Heart right ventricle (tissue), 16 donors: ENCODE measurements around the gene C17orf100. TPM values are rescaled to one million over a fixed set of nuclear protein-coding genes. Genes with fewer than 3 reads are reported as not detected.
"Not testable (repeated sequence)": the region's sequence is repeated elsewhere in the genome, so short reads cannot be mapped to it uniquely, and the experiment has no call there.

Experiments used
- ATAC-seq, 8 donors: fragments of 200-7000 bp; cut with Tn5 transposase; one replicate each; pipeline ENCODE4 v1.9.1; 2020; ENCODE audit warnings: mild to moderate bottlenecking in 8 of 8, moderate library complexity in 8 of 8, moderate number of reproducible peaks in 1 of 8
- DNase-seq, 2 donors: peaks; one replicate each; pipeline ENCODE4 v3.0.0-alpha.2; 2020
- H3K27ac ChIP-seq, 10 donors: fragments of 200-600 bp; sonication (generic) in 2 of 10; one replicate each; pipeline versions ENCODE4 v1.5.0 to v1.8.0; 2020 to 2022; ENCODE audit warnings: mild to moderate bottlenecking in 3 of 10
- H3K27me3 ChIP-seq, 7 donors: fragments of 200-600 bp; one replicate each; pipeline ENCODE4 v1.8.0; 2021 to 2022; ENCODE audit warnings: mild to moderate bottlenecking in 2 of 7
- H3K36me3 ChIP-seq, 9 donors: fragments of 200-600 bp; sonication (generic) in 1 of 9; one replicate each; pipeline versions ENCODE4 v1.5.0 to v1.8.0; 2020 to 2022; ENCODE audit warnings: mild to moderate bottlenecking in 2 of 9
- H3K4me1 ChIP-seq, 9 donors: fragments of 200-600 bp; sonication (generic) in 1 of 9; one replicate each; pipeline versions ENCODE4 v1.5.0 to v1.8.0; 2020 to 2022; ENCODE audit warnings: mild to moderate bottlenecking in 4 of 9
- H3K4me3 ChIP-seq, 10 donors: fragments of 200-600 bp; sonication (generic) in 2 of 10; one replicate each; pipeline versions ENCODE4 v1.5.0 to v1.8.0; 2020 to 2022; ENCODE audit warnings: mild to moderate bottlenecking in 7 of 10, moderate library complexity in 2 of 10
- H3K9me3 ChIP-seq, 11 donors: fragments of 200-600 bp in 10 of 11; sonication (generic) in 2 of 11; one replicate each; pipeline versions ENCODE4 v1.5.0 to v1.8.0; 2013 to 2022; ENCODE audit warnings: mild to moderate bottlenecking in 2 of 11, control low read depth in 1 of 11, moderate library complexity in 1 of 11
- CTCF ChIP-seq, 9 donors: fragments of 200-600 bp; sonication (generic) in 2 of 9; IDR thresholded peaks; one replicate each; pipeline versions ENCODE4 v1.5.0 to v1.8.0; 2021 to 2022; ENCODE audit warnings: antibody characterized with exemption in 9 of 9, mild to moderate bottlenecking in 5 of 9, moderate library complexity in 1 of 9
- WGBS, 2 donors: extraction: QIAGEN DNeasy Blood & Tissue Kit; methylation state at CpG; one replicate each; pipeline ENCODE4 v1.1.7; 2013; ENCODE audit warnings: inconsistent platforms in 1 of 2; 5-methylcytosine and 5-hydroxymethylcytosine counted together
- intact Hi-C, 10 donors: fragments of 100-400 bp; cut with DNase I; formaldehyde crosslinking; loops; one replicate each; pipeline versions ENCODE4 v1.11.1 to v1.14.2; 2022
- polyA plus RNA-seq, 2 donors: library from polyadenylated mRNA; stranded (reverse); fragments of 200-250 nt; gene quantifications; one replicate each; pipeline ENCODE4 v1.2.3, GENCODE V29; 2013
- total RNA-seq, 10 donors: library from RNA; stranded (reverse); fragmentation: NEBNext Ultra II Directional in 3 of 10; extraction: Animal tissue kit (Norgen Biotek cat#: 25700) in 3 of 10; gene quantifications; one replicate each; pipeline versions ENCODE4 v1.2.1 to v1.2.4, GENCODE V29; 2021 to 2023
- donor health status: Arrhythmogenic right ventricular cardiomyopathy.
- donor health status: ischemic (EF 13 %, LVEDD 7.1; RV severe dilation, severe dysfunction).
- donor health status: healthy with polysubstance abuse.
- donor health status: DM: no; HTN: yes; CAD: no.
- donor health status: DM: no; HTN: no; CAD: no.
- donor health status: ischemic (EF 25% LVEDD 6.9; RV normal size, moderate dysfunction).
- donor health status: ischemic (EF 25% LVEDD 5.7; RV mildly dilated, moderate dysfunction).
- donor health status: healthy.
- donor health status: DM: yes; HTN: yes; CAD: no.
- donor health status: Ischemic cardiomyopathy.
- donor health status: ischemic (EF 35%, LVEDD 5.7; RV mildly dilated, moderate dysfunction).
- donor health status: nonischemic (EF 11% LVEDD 7.7; RV severe dilation, severe dysfunction).
- donor health status: DM: yes; HTN: yes; CAD: no.
- donor health status: PGD.
- donor health status: ischemic (EF 29% LVEDD 5.4; RV normal size, mild dysfunction).
- donor health status: nonischemic (EF 23%, LVEDD 6.1; RV moderate dilation, normal function).

The C17orf100 gene
- total and polyA plus RNA-seq, 12 donors = 0.30 to 1.4 (median 0.73) TPM; not detected in 1

- H3K36me3 ChIP-seq = no peaks in the 10 kb centered on the region
- 67 to 73% methylated on average over 18 of the region's 18 CpGs for WGBS, 2 donors
- no peak for TF ChIP-seq CTCF (IDR thresholded peaks at IDR 0.05)
- peaks cover 0 to 86% (median 54%) of the 10 kb centered on the region in 7 donors for H3K27me3 ChIP-seq
- intact Hi-C loops = no loop called here
- DNase-seq (no peak), ATAC-seq (no peak)
- no peak overlapping the region for H3K27ac ChIP-seq
- peaks cover 0 to 32% (median 12%) of the 10 kb centered on the region in 9 donors for H3K4me1 ChIP-seq
- no peaks in the 10 kb centered on the region for H3K9me3 ChIP-seq
- H3K4me3 ChIP-seq = peak overlapping the region in 1 of 10 donors; percentile 40
These were observed 6.2 kb downstream of the C17orf100 start for GRCh38 chr17:6657633-6658287.

GRCh38 chr17:6658411-6658810 lies 6.8 kb downstream of the C17orf100 start:
- H3K36me3 ChIP-seq, ATAC-seq, H3K4me3 ChIP-seq, H3K27ac ChIP-seq, intact Hi-C loops, DNase-seq, H3K9me3 ChIP-seq: not testable (repeated sequence)
- Histone ChIP-seq H3K27me3 (peaks cover 0 to 83% (median 59%) of the 10 kb centered on the region in 7 donors), H3K4me1 (peaks cover 0 to 30% (median 12%) of the 10 kb centered on the region in 9 donors)
- 87 to 94% methylated on average over 2 to 5 of the region's 5 CpGs for WGBS, 2 donors

- 54 to 69% methylated on average over 9 of the region's 9 CpGs for WGBS, 2 donors
- H3K27ac ChIP-seq = no peak overlapping the region
- peaks cover 0 to 66% (median 47%) of the 10 kb centered on the region in 7 donors for H3K27me3 ChIP-seq
- DNase-seq (no peak), ATAC-seq (peak in 1 of 8 donors; percentile 10)
- no peaks in the 10 kb centered on the region for H3K9me3 ChIP-seq
- no peaks in the 10 kb centered on the region for H3K36me3 ChIP-seq
- no peak for TF ChIP-seq CTCF (IDR thresholded peaks at IDR 0.05)
- intact Hi-C loops = loop anchor here (5.0 to 10.0 kb wide), 8 partner anchors 55 to 355 kb away; partner anchors contain the start of genes XAF1 (in 3 of the 10), RNASEK (in 1 of the 10) and TEKT1 (in 1 of the 10)
- no peak overlapping the region for H3K4me3 ChIP-seq
- peaks cover 0 to 22% (median 5%) of the 10 kb centered on the region in 9 donors for H3K4me1 ChIP-seq
These were observed 8.5 kb downstream of the C17orf100 start for GRCh38 chr17:6660101-6660500.

GRCh38 chr17:6660805-6661463 lies 9.4 kb downstream of the C17orf100 start:
- intact Hi-C loops = loop anchor here (5.0 to 10.0 kb wide), 8 partner anchors 56 to 354 kb away; partner anchors contain the start of genes XAF1 (in 3 of the 10), RNASEK (in 1 of the 10) and TEKT1 (in 1 of the 10)
- Histone ChIP-seq H3K9me3 (no peaks in the 10 kb centered on the region), H3K27ac (no peak overlapping the region), H3K4me3 (no peak overlapping the region), H3K36me3 (no peaks in the 10 kb centered on the region), H3K27me3 (peaks cover 0 to 59% (median 41%) of the 10 kb centered on the region in 7 donors), H3K4me1 (peaks cover 0 to 19% (median 0%) of the 10 kb centered on the region in 9 donors)
- DNase-seq (no peak), ATAC-seq (peak in 3 of 8 donors; percentile 38 to 59 (median 57))
- 31 to 33% methylated on average over 11 of the region's 11 CpGs for WGBS, 2 donors
- no peak for TF ChIP-seq CTCF (IDR thresholded peaks at IDR 0.05)
